HG03175 (cell line): ENCODE data around the gene PRH2.

Source experiments
- ATAC-seq: cut with Tn5 transposase; IDR thresholded peaks from one replicate; pipeline ENCODE4 v1.9.1; 2021; ENCODE audit warnings: mild to moderate bottlenecking, moderate library complexity; ENCODE audit not compliant: unreplicated experiment

Gene PRH2

DNA sequence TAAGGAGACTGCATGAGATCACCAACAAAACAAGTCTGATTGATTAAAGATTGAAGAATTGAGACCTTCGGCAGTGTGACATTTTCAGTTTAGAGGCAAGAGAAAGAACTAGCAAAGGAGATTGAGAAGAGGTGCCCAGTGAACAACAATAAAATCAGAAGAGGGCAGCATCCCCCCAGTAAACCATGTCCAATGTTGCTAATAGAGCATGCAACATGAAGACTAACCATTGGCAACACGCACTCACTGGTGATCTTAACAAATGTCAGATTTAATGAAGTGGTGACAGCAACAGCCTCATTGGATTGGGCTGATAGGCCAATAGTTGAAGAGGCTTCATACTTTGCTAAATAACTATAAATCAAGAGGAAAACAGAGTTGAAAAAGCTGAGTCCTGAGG, 30.8 kb downstream of the PRH2 start:
- no peak for ATAC-seq

DNA sequence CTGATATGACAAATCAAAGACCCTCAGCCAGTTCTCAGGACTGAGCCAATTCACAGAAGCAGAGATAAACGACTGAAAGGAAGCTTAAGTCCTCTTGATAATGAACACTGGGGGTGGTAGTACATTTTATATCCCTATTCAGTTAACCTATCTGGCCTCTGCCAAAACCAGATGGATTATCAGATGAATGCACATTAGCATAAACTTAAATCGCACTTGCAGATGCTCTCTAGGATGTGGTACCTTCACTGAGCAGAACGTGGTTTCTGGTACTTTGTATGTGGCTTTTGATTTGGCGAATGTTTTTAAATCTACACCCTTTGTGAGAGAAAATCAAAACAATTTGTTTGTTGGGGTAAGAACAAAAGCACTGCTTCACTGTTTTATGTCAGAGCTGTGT, 31.2 kb downstream of the PRH2 start:
- ATAC-seq, result no peak

DNA sequence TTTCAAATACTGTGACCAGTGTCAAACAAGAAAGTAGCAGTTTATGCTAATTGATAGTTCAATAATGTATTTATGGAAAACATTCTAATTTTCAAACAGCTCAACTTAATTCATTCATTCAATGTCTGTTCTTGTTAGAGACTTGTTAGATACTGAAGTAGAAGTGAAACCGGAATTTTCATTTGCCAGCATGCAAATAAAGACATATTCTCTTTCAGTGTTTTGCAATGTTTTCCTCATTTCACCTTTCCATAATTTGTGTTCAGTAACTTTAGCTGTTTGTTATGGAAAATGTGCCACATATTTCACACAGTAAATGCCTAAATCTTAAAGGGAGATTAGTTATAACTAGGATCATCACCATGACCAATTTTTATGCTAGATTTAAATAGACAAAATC, 36.4 kb downstream of the PRH2 start:
- no peak for ATAC-seq

DNA sequence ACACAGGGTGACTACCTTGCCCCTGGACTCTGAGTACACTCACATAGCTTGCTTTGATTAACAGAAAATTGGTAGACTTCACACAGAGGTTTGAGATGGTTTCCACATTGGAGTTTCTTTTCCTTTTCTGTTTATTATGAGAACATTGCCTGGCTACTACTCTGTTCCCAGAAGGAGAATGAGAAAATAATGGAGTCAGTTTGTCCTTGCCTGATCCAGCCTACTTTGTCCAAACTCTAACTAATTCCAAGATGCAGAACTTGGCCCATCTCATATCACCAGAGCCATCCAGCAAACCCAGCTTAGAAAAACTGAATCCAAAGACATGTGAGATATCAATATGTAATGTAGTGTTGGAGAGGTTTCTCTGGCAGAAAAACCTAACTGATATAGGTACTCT, 37.3 kb downstream of the PRH2 start:
- no peak for ATAC-seq

DNA sequence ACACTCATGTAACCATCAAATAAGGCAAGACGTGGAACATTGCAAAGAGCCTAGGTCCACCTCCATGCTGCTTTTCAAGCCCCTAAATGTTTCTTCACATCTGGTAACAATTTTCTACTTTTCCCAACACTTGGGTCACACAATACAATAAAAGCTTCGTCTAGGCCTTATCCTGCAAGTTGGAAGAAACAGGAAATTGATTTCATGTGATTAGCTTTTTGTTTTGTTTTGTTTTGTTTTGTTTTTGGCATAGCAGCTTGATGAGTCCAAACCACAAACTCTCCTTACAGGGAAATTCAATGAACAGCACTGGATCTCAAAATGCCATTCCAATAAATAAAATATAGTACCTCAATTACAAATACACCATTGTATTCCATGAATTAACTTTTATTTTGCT, 38.4 kb downstream of the PRH2 start:
- ATAC-seq, result no peak

DNA sequence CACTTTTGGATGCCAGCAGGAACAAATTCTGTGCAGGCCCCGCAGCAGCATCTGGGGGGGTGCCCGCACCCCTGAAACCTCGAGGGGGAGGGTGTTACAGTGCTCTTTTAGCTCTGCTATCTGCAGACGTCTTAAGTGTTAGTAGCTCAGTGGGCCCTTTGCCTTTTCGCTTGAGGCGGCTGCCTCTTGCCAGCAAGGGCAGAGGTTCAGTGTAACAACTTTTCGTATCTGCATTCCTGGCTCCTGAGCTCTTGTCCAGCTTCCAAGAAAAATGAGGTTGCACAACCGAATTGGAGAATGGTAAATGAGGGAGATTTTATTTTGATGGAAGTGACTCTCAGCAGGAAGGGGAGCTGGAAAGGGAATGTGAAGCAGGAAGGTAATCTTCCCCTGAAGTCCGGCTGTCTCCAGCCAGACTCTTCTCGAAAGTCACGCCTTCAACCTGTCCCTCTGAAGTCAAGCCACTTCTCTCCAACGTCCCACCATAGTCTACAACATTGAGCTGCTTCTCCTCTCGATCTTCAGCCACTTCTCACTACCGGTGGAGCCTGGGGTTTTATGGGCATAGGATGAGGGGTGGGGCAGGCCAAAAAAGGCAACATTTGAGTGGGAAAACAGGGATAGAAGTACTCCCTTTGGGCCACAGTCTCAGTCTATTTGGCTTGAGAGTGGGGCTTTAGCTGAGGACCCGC, 39.9 kb downstream of the PRH2 start:
- ATAC-seq, result no peak

DNA sequence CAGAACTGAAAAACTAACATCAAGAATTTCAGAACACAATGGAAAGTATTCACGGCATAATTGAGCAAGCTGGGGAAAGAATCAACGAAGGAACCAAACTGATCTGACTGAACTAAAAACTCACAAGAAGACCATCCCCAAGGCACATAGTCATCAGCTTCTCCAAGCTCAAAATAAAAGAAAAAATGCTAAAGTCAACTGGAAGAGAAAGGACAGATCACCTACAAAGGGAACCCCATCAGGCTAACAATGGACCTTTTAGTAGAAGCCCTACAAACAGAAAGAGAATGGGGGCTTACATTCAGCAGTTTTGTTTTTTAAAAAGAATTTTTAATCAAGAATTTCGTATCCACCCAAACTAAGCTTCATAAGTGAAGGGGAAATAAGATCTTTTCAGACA, 45.9 kb downstream of the PRH2 start:
- ATAC-seq, result no peak

DNA sequence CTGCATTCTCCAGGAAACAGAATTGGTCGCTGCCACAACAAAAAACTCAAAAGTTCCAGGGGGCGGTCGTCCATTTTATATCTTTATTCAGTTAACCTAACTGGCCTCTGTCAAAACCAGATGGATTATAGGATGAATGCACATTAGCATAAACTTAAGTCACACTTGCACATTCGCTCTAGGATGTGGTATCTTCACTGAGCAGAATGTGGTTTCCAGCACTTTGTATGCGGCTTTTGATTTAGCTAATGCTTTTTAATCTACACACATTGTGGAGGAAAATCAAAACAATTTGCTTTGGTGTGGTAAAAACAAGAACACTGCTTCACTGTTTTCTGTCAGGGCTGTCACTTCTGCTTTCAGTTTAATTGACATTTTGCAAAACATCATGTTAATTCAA, 53.2 kb downstream of the PRH2 start:
- no peak for ATAC-seq
